Measurements from ENCODE around the gene TMEM244.
"Not testable (repeated sequence)": the region's sequence is repeated elsewhere in the genome, so short reads cannot be mapped to it uniquely, and the experiment has no call there.

TMEM244 gene

DNA sequence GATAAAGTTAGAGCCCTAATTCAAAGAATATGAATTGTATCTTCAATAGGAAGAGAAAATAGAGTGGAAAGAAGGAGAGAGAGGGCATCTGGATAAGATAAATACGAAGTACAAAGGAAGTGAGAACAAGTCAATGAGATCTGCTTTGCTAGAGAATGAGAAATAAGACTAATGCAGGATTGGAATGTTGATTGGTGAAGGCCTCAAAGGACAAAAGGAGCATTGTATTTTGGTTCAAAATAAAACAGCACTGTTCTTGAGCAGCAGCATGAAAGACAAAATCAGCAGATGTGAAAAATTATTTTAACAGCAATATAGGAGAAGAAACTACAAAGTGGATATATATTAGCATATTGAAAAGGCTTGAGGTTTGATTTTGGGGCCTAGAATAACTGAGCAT lies 5.1 kb upstream of the TMEM244 start:
- DNase-seq = no peak

DNA sequence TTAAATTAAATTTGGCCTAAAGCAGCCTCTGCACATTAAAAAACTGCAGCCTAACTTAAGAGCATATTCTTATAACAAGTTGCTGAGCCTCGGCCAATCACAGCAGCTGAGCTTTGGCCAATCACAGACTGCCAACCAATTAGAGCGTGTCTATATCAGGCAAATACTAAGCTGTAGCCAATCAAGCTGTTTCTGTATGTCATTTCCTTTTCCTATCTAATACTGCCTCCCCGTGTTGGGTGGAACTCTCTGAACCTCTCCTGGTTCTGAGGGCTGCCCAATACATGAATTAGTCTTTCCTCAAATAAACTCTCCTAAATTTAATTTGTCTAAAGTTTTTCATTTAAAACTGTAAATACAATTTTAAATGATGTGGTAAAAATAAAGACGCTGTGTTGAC lies 3.9 kb upstream of the TMEM244 start:
- no peak for DNase-seq

DNA sequence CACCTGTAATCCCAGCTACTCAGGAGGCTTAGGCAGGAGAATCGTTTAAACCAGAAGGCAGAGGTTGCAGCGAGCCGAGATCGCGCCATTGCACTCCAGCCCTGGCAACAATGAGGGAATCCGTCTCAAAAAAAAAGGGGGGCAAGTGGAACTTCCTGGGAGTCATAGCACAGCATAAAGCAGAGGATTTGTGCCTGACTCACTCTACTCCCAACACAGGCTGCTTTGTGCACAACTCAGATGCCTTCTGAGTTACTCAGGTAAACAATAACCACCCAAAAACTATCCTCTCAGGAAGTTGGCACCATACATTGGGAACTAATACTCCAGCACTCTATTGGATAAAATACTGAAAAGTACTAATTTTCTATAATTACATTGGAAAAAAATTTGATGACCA lies 2.5 kb upstream of the TMEM244 start:
- DNase-seq = no peak

DNA sequence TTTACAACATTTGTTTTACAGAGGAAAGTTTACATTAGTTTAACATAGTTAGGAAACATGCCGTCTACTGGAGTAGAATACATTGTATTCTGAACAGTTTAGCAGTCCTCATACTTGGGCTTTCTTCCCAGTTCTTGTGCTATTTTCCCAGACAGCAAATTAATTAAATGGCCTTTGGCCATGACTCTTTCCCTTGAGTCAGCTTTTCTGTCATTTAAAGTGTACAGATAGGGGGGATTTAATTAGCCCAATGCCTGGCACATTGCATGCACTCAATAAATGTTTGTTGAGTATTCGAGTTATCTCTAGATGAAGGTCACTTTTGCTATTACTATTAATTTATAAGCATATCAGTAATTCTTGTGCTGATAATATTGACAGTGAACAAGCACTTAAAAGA lies 1.6 kb downstream of the TMEM244 start:
- DNase-seq = no peak

DNA sequence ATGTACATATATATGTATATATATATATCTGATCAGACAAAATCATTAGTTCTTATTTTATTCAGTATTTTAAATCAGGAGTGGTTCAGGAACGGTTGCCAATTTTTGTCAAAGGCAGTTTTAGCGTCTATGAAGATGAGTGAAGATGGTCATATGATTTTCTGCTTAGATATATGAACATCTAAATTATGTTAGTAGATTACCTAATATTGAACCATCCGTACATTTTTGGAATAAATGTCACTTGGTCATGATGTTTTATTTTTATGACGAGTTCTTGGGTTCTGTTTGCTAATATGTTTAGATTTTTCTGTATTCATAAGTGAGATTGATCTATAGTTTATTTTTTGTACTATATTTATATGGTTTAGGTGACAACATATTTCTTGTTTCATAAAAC lies 3.3 kb downstream of the TMEM244 start:
- DNase-seq = no peak

DNA sequence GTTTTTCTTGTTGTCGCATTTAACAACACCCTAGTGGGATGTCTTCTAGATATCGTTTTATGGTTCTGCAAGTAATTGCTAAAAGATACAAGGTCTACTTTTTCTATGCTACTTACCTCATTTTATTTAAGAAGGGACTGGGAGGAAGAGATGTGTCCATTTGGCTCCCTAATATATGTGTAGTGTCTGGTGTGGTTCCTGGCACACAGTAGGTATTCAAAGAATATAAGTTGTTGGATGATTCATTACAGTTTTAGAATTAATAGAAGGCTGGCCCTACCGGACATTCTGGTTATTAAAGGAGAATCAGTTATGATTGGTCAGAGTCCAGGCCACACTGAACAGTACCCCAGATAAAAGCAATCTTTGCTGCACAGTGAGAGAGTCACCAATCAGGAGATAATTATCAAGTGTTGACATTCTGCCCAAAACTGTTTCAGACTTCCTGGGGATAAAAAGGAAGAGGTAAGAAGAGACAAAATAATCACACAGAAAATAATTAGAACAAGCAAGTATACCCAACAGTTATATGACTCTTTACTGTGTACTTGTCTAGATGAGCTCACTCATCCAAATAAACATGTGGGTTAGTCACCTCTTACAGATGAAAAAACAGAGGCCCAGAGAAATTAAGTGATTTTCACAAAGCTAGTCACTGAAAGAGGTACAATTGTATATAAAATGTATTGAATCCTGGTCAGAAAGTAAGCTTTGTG lies 7.0 kb downstream of the TMEM244 start:
- no peak for DNase-seq

DNA sequence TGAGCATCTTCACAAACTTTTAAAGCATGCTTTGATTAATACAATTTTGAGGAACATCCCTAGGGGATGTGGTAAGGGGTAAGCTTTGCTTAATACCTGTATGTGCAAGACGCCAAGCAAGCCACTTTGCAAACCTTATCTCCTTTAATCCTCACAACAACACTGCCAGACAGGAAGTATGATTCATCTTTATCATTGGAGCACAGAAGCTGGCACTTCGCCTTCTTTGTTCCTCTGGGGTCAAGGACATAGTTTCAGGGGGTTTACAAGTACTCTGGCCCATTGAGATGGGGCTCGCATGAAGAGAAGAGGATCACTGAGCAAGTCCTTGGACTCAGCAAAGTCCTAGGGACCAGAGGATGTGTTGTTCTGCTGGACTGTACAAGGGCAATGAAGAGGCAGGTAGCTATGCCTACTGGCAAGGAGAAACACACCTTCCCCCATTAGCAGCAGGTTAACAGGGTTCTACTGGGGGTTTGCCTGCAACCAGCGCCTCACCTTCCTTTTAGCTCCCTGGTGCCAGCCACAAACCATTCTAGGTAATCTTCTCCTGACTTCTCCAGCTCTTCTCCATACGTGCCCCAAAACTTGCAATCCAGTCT lies 8.8 kb downstream of the TMEM244 start:
- no peak for DNase-seq

DNA sequence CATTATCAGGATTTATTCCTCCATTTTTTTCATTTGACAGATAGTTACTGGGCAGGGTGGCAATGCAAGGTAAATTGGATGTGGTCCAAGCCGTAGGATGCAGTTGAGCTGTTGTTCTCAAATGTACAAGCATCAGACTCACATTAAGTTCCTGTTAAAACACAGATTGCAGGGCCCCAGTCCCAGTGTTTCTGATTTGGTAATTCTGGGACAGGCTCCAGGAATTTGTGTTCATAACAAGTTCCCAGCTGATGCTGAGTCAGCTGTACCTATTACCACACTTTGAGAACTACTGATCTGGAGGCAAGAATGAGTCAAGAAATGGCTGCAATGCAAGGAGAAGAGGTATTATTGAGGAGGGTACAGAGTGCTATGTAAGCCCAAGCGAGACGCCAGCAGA lies 11.7 kb downstream of the TMEM244 start:
- DNase-seq = no peak

DNA sequence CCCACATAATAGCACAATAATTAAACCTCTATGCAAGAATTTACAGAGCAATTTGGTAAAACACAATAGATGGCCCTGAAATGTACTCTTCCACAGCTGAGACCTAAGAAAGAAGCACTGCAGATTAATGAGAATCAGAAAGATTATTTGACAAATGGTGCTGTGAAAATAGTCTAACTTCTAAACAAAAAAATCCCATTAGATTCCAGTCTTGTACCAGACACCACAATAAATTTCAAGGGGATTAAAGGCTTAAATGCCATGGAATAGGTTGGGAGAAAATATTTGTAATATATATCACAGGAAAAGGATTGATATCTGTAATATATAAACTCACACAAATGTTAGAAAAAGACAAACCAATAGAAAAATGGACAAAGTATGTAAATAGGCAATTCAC lies 14.4 kb downstream of the TMEM244 start:
- no peak for DNase-seq

DNA sequence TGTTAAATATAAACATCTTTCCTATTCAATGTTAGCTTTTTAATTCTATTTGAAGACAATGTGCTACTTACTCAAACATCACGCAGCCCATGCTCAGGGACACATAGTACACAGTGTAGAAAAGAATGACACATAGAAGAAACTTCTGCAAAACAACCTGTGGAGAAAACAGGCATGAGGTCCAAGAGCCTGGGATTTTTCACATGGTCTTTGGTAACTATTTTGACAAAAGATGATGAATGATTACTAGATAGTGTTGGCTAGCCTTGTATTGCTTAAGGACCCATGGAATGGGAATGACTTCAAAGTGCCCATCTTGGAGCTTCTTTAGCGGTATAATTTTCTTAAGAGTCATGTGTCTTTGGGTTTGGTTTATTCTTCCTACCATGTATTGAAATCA lies 15.4 kb downstream of the TMEM244 start:
- no peak for DNase-seq

DNA sequence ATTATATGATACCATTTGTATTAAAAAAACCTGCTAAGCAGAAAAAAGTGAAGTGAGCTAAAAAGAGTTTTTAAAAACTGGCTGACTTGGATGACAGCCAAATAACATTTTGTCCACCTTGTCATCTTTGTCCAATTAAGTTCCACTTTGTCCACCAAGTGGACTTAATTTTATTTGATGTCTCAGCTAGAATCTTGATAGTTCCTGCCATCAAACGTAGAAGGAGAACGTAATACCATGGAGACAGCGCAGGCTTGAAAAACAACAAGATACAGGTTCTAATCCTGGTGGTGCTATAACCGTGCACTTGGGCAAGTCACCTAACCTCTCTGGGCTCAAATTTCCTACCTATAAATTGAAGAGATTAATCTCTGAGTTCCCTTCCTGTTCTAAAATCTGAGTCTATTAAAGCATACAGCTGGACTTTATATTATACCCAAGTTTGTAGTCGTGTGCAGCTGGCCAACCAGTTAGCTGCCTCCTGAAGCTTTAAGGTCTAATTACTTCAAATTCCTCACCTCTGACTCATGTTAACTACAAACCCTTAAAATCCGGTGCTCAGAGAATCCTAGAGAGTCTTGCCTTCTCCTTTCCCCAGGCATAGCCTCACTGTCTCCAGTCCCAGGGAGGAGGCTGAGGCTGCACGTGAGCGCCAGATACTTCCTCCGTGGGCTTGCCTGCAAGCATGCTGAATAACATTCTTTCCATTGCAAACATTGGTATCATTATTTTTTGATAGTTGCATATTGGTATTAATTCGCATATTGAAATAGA lies 16.8 kb downstream of the TMEM244 start:
- DNase-seq = no peak

DNA sequence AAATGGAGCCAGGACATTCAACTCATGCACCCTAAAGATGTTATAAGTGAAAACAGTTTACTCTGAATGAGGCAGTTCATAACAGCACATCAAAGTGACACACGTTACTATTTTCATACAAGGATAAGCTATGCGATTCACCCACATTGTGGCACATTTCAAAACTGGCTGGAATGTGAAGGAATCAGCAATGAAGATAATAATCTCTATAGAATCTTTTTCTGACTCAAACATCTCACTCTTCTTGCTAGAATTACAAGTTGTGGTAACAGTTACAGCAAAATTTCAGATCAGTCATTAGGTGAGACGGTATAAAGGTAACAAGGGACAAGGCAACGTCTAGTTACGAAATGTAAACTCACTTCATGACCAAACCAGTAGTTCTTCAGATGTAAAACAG lies 17.5 kb downstream of the TMEM244 start:
- no peak for DNase-seq

DNA sequence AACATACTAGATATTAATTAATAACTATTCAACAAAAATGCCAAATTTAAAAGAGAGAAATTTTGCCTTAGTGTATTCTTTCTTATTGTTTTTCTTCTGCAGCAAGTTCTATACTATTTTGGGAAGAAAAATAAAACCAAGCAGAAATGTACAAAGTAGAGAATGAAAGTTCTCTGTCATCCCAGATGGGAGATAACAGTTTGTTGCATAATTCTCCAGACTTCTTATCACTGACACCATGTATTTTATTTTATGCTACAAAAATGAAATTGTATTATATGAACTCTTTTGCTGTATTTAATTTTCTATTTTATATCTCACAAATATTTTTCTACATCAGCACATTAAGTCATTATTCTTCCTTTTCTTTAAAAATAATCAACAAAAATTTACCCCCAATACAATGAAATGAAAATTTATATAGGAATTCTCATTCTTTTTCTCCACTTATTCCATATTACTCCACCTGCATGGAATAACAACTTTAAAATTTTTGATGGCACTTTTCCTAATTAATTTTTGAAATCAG lies 18.2 kb downstream of the TMEM244 start:
- DNase-seq = no peak

DNA sequence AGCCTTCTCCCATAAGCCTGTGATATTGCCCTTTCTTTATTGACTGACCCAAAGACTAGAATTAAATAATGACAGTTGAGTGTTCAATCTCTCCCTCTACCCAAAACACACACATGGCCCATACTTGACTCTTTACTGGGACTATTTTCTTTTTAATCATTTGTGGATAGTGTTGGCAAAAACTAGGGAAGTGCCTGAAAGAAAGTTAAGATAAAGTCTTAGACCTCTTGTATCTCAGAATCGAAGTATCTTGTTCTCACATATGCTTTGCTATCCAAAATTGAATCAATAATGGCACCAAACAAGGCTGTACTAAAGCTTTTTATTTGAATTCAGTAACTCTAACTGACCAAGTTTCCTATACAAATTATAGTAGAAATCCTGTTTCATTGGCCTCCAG lies 19.0 kb downstream of the TMEM244 start:
- no peak for DNase-seq

DNA sequence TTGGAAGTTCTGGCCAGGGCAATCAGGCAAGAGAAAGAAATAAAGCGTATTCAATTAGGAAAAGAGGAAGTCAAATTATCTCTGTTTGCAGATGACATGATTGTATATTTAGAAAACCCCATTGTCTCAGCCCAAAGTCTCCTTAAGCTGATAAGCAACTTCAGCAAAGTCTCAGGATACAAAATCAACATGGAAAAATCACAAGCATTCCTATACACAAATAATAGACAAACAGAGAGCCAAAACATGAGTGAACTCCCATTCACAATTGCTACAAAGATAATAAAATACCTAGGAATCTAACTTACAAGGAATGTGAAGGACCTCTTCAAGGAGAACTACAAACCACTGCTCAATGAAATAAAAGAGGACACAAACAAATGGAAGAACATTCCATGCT lies 21.6 kb downstream of the TMEM244 start:
- DNase-seq = not testable (repeated sequence)

DNA sequence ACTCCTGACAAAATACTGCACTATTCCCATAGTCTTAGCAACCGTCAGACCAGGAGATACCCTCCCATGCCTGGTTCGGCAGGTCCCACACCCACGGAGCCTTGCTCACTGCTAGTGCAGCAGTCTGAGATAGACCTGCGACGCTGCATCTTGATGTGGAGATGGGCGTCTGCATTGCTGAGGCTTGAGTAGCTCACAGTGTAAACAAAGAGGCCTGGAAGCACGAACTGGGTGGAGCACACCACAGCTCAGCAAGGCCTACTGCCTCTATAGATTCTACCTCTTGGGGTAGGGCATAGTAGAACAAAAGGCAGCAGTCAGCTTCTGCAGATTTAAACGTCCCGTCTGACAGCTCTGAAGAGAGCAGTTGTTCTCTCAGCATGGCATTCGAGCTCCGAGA lies 25.4 kb downstream of the TMEM244 start:
- no peak for DNase-seq

DNA sequence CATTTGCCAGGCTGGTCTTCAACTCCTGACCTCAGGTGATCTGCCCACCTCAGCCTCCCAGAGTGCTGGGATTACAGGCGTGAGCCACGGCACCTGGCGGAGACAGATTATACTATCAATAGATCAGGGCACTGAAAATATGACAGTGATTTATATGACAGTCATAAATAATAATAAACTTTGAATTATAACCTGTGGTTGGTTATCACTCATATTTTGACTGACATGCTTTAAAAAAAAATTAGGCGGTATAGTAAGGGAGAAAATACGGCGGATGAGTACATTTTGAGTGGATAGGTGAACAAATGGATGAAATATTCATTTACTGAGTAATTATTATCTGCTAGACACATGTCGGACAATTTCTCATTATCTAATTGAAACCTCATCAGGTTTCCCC lies 28.8 kb downstream of the TMEM244 start:
- no peak for DNase-seq

DNA sequence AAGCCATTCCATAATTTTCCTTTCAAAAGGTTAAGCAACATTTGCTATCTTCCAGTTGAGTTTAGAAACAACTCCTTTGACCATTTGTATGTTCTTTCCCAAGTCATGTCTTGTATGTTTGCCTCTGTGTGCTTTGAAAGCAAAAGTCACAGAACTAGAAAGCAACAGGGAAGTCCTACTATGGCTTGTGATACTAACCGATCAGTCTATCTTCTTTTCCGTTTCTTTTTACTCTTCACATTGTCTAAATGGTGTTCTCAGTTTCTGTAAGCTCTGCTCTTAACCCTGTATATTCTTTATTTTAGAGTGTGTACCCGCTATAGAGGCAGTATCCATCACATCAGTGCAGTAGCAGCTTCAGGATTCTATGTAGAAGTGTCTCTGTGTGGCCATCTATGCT lies 32.9 kb downstream of the TMEM244 start:
- no peak for DNase-seq

DNA sequence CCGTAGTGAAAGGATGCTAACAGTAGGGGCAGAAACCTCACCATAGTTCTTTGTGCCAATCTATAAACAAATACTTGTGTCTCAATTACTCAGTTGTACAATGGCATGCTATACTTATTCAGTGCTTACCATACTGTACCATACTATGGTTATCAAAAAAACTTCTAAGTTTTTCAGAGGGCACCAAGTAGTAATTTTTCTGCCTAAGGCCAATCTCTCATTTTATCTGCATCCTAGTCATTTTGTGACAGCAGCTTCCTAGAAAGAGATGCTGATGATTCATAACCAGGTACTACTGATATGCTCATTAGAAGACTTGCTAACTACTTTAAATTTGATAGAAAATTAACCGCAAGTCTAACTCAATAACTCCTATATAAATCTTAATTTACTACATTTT lies 42.9 kb downstream of the TMEM244 start:
- DNase-seq = no peak

DNA sequence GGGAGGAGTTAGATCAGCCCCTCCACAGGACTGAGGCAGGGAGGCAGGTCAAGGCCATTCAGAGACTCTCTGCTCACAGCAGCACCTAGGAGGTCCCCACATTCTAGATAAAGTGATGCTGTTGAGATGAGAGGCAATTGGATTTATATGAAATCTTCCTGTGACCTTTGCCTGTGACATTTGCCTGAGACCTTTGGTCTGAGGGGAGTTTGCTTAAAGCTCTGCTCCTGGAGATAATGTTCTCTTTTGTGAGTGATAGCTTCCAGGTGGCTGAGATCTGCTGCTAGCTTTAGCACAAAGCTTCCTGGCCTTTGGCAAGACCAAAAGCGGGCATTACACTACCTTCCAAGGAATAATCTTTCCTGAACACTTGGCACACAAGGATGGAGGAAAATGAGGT lies 43.3 kb downstream of the TMEM244 start:
- DNase-seq = no peak

DNA sequence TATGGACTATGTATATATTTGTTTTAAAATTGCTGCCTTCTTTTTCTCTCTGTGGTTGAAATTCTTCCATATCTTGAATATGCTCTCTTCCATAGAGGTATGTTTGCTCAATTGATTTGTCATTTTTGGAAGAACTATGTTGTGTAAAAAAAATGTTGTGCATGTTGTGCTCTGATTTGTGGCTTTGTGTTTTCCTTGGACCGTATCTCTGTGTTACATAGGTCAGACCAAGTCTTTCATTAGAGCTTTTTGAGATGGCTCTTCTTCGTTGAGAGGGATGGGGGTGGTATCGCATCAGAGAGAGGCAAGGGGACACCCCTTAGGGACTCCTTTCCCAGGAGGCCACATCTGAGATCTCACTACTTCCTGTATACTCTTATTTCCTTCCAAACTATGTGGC lies 43.8 kb downstream of the TMEM244 start:
- no peak for DNase-seq

DNA sequence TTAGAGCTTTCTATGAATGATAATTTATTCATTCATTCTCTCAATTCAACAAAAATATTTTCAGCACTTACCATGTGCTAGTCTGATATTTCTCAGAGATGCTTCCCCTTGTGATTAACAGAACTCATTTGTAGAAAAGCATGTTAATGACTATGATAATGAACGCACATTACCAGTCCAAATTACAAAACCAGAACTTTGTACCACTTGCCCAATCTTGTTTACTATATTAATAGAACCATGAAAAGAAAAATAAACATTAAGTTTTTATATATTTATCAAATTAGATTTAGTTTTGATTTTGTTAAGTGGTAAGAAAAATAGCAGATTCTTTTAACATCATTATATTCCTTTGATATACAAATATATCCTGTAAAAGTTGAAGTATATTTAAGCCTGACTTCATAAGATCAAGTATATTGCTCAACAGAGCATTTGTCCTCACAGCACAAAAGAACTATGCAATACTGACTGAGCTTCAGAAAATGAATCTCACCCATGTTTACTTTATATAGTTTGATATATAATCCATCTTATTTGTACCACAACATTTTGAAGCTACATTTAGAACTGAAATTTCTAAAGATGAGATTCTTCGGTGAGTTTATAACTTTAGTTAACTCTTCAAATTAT lies 48.9 kb downstream of the TMEM244 start:
- DNase-seq = no peak

DNA sequence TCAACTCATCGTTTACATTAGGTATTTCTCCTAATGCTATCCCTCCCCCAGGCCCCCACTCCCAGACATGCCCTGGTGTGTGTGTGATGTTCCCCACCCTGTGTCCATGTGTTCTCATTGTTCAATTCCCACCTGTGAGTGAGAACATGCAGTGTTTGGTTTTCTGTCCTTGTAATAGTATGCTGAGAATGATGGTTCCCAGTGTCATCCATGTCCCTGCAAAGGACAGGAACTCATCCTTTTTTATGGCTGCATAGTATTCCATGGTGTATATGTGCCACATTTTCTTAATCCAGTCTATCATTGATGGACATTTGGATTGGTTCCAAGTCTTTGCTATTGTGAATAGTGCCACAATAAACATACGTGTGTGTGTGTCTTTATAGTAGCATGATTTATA lies 54.0 kb downstream of the TMEM244 start:
- DNase-seq = not testable (repeated sequence)

DNA sequence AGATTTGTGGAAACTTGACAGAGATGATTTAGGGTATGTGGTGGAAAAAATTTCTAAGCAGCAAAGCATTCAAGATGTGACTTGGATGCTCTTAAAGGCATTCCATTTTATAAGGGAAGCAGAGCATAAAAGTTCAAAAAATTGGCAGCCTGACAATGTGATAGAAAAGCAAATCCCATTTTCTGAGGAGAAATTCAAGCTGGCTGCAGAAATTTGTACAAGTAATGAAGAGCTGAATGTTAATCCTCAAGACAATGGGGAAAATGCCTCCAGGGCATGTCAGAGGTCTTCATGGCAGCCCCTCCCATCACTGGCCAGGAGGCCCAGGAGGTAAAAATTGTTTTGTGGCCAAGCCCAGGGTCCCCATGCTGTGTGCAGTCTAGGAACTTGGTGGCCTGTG lies 58.2 kb downstream of the TMEM244 start:
- not testable (repeated sequence) for DNase-seq

Data from NCI-H510A treated with DMSO at 0.1 percent for 48 hours (cell line).